ENCODE data around the gene CCNE1. TPM values are rescaled to one million over a fixed set of nuclear protein-coding genes. Genes with fewer than 3 reads are reported as not detected.

CCNE1 gene
- total and polyA plus RNA-seq, 9 of the 15 experiments (the other 6 are each of a cell fraction or from before 2014, with no cell fraction given), result 6.2 to 41.0 (median 31.6) TPM

- no peak overlapping the region for H2AFZ ChIP-seq (ENCODE audit: low read depth, low read length)
- TF ChIP-seq SFPQ (IDR thresholded peaks at IDR 0.05; ENCODE audit: low read depth, low read length), result no peak
- TF ChIP-seq PYGO2 (tag; IDR thresholded peaks at IDR 0.05), result no peak
- no peak for TF ChIP-seq CHD7 (IDR thresholded peaks at IDR 0.05; ENCODE audit: low read depth, low read length)
- TF ChIP-seq IRF2 (CRISPR knock-in tag; IDR thresholded peaks at IDR 0.05), result no peak
- TF ChIP-seq ZC3H4 (CRISPR knock-in tag; IDR thresholded peaks at IDR 0.05; ENCODE audit: borderline replicate concordance), result no peak
- TF ChIP-seq USF1 (CRISPR knock-in tag; IDR thresholded peaks at IDR 0.05), result 0 out of 2 replicates have a peak, but pooled peaks have one; percentile 17
- TF ChIP-seq TCFL5 (CRISPR knock-in tag; conservative IDR thresholded peaks at IDR 0.05), result no peak
- CTCF ChIA-PET (ENCODE audit: low intra/inter-chr PET ratio), result no interaction called here
- H3K9me1 ChIP-seq (ENCODE audit: control insufficient read depth, insufficient read depth, low read length), result no peaks in the 10 kb centered on the region
- 37% methylated on average over 10 of the region's 13 CpGs for WGBS (ENCODE audit: insufficient coverage, low coverage, missing lambda C conversion rate)
- H3K27ac ChIP-seq (ENCODE audit: extremely low read depth, low read depth, low read length), result no peak overlapping the region
- no peak for FAIRE-seq
- no TSS peak for BruUV-seq (replicated peaks)
- no peaks in the 10 kb centered on the region for H3K79me2 ChIP-seq (ENCODE audit: control insufficient read depth, insufficient read depth, low read length)
- DNase-seq (ENCODE audit: extremely low read depth in 1 of 4, low spot score in 3 of 4), result no peak
- in situ Hi-C loops (cut with MboI) (no loop called here), intact Hi-C loops (cut with micrococcal nuclease) (no loop called here)
- no peaks in the 10 kb centered on the region for H3K9me3 ChIP-seq (replicated peaks; ENCODE audit: control insufficient read depth, insufficient read depth, low read depth, low read length)
- H3K27me3 ChIP-seq (ENCODE audit: control insufficient read depth in 2 of 2, insufficient read depth in 2 of 2, low read length in 2 of 2), result peaks cover 13 to 43% of the 10 kb centered on the region in 2 experiments
- POLR2A ChIA-PET, result interaction anchor here (1.1 kb wide), 1 partner anchor 12 kb away, joined by 3 read pairs; no protein-coding TSS in a partner anchor
- no peak; the same call in 2 of the 3 replicates for ATAC-seq
- no peak overlapping the region for H3K4me3 ChIP-seq
- peaks cover 0 to 9% of the 10 kb centered on the region in 2 experiments; a peak in 1 of 5 replicates for H3K4me1 ChIP-seq (replicated peaks in 1 of 2; ENCODE audit: control insufficient read depth in 2 of 2, insufficient read depth in 2 of 2, low read length in 2 of 2)
- H4K20me1 ChIP-seq (replicated peaks; ENCODE audit: control insufficient read depth, insufficient read depth, low read length), result 0 out of 2 replicates have a peak, but pooled peaks cover 5% of the 10 kb centered on the region
- no peaks in the 10 kb centered on the region for H3K36me3 ChIP-seq (ENCODE audit: control insufficient read depth, insufficient read depth, low read length)
- H3K4me2 ChIP-seq (ENCODE audit: insufficient read depth, low read length), result no peak overlapping the region
- peak overlapping the region in 1 of 2 experiments; percentile 39; a peak in 1 of 4 replicates for H3K9ac ChIP-seq (ENCODE audit: insufficient read depth in 1 of 2, low read depth in 2 of 2, low read length in 2 of 2)
Measured at GRCh38 chr19:29782260-29782580, 29.6 kb upstream of the CCNE1 start.
